Measurements from ENCODE around the gene MTUS2.

- TF ChIP-seq CTCF (IDR thresholded peaks at IDR 0.05; ENCODE audit: extremely low read depth in 1 of 2, insufficient read depth in 1 of 2, low read depth in 1 of 2, low read length in 2 of 2) (no peak), EZH2 (IDR thresholded peaks at IDR 0.05; ENCODE audit: borderline replicate concordance, low read depth, low read length, severe bottlenecking) (no peak), POLR2A (IDR thresholded peaks at IDR 0.05; ENCODE audit: low read depth, low read length) (no peak), GATA2 (IDR thresholded peaks at IDR 0.05; ENCODE audit: insufficient read depth, insufficient read length, low read depth, low read length) (no peak), POLR2AphosphoS5 (IDR thresholded peaks at IDR 0.05; ENCODE audit: insufficient read depth, low read depth, low read length) (no peak), MAX (IDR thresholded peaks at IDR 0.05; ENCODE audit: insufficient read depth, insufficient read length) (no peak), FOS (IDR thresholded peaks at IDR 0.05; ENCODE audit: borderline replicate concordance, insufficient read depth, low read length) (no peak), MYC (IDR thresholded peaks at IDR 0.05; ENCODE audit: low read depth, low read length) (no peak)
Measured at GRCh38 chr13:29473166-29473565, 653.0 kb downstream of the MTUS2 start.
